Epithelial cell of esophagus (primary cell): Measurements from ENCODE around the gene TM9SF1.
"Not testable (repeated sequence)": the region's sequence is repeated elsewhere in the genome, so short reads cannot be mapped to it uniquely, and the experiment has no call there.

Experiments
- DNase-seq: peaks from one replicate; pipeline ENCODE4 v3.0.0; 2010; ENCODE audit warnings: low read depth
- H3K4me3 ChIP-seq: 2 replicates; pipeline ENCODE4 v1.5.1; 2011; ENCODE audit warnings: mild to moderate bottlenecking, low read length, control low read depth
- TF ChIP-seq, protein P1 (sequence below): IDR thresholded peaks from 2 replicates; pipeline ENCODE4 v1.5.1; 2011; ENCODE audit warnings: low read depth, mild to moderate bottlenecking, low read length, control low read depth, inconsistent platforms; ENCODE audit not compliant: insufficient read depth; ENCODE audit errors: missing control alignments

The TM9SF1 gene

DNA sequence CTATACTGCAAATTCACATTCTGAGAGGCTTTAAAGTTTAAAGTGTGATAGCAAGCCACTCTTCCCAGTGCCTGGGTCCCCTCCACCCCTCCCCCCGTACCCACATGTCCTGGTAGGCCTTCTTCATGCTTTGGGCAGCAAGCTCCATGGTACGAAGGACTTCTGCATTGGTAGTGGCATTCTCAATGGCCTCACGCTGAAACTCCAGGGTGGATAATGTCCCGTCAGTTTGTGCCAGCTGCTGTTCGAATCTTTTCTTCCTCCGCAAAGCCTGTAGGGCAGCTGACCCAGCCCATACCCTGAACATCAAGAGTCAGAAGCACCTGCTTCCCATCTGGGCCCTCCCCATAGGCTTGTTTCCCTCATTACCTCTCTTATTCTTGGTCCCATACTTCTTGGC, 16.1 kb upstream of the TM9SF1 start:
- no peak overlapping the region for H3K4me3 ChIP-seq
- TF ChIP-seq, protein P1, sequence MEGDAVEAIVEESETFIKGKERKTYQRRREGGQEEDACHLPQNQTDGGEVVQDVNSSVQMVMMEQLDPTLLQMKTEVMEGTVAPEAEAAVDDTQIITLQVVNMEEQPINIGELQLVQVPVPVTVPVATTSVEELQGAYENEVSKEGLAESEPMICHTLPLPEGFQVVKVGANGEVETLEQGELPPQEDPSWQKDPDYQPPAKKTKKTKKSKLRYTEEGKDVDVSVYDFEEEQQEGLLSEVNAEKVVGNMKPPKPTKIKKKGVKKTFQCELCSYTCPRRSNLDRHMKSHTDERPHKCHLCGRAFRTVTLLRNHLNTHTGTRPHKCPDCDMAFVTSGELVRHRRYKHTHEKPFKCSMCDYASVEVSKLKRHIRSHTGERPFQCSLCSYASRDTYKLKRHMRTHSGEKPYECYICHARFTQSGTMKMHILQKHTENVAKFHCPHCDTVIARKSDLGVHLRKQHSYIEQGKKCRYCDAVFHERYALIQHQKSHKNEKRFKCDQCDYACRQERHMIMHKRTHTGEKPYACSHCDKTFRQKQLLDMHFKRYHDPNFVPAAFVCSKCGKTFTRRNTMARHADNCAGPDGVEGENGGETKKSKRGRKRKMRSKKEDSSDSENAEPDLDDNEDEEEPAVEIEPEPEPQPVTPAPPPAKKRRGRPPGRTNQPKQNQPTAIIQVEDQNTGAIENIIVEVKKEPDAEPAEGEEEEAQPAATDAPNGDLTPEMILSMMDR: no peak
- DNase-seq: no peak

DNA sequence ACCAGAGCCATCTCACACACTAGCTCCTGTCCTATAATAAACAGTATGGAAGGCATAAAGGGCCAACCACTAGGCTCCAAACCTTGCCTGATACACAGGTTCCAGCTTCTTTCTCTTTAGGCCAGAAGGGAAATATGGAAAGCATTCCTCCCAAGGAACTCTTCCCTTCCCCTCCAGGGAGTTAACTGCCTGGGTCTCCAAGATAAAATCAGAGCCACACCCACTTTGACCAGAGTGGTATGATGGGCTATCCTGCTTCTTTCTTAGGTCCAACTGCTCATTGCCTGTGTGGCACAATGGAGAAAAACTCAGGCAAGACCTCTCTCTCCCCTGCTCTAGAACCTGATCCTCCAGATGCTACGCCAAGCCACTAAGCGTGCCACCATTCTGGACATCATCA, 12.4 kb upstream of the TM9SF1 start:
- TF ChIP-seq, protein P1: no peak
- H3K4me3 ChIP-seq: no peak overlapping the region
- DNase-seq: no peak

DNA sequence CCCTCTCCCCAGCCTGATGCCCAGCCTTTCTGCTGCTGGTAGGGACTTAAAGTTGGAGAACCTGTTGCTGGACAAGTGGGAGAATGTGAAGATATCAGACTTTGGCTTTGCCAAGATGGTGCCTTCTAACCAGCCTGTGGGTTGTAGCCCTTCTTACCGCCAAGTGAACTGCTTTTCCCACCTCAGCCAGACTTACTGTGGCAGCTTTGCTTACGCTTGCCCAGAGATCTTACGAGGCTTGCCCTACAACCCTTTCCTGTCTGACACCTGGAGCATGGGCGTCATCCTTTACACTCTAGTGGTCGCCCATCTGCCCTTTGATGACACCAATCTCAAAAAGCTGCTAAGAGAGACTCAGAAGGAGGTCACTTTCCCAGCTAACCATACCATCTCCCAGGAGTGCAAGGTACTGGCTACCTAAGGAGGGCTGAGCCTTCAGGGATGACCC, 11.9 kb upstream of the TM9SF1 start:
- TF ChIP-seq, protein P1: no peak
- DNase-seq: no peak
- H3K4me3 ChIP-seq: no peak overlapping the region

DNA sequence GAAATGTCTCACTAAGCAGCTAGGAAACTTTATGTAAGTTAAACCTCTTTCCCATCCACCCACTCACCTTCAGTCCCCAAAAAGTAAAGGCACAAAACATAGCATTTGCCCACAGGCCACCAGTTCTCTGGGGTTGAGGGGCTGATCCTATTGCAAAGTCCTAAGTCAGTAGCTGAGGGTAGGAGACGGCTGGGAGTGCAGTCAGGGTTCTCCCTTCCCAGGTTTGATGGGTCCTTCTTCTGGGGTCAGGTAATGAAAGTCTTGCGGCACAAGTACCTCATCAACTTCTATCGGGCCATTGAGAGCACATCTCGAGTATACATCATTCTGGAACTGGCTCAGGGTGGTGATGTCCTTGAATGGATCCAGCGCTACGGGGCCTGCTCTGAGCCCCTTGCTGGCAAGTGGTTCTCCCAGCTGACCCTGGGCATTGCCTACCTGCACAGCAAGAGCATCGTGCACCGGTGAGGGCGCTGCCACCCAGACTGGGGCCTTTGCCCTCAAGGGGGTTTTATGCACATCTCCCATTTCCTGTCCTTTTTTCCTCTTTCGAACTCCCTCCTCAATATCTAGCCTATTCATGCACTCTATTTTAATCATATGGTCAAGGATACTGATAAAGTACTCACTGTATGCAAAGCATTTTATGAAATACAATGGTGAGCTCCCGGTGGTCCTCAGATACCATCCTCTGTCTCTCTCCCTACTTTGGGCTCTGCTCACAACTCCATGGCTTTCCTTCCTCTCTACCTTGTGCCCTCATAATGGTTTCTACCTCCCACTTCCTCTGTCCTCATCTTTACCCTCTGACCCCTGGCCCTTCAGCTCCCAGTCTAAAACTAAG, 11.2 kb upstream of the TM9SF1 start:
- no peak overlapping the region for H3K4me3 ChIP-seq
- DNase-seq: no peak
- TF ChIP-seq, protein P1: no peak

DNA sequence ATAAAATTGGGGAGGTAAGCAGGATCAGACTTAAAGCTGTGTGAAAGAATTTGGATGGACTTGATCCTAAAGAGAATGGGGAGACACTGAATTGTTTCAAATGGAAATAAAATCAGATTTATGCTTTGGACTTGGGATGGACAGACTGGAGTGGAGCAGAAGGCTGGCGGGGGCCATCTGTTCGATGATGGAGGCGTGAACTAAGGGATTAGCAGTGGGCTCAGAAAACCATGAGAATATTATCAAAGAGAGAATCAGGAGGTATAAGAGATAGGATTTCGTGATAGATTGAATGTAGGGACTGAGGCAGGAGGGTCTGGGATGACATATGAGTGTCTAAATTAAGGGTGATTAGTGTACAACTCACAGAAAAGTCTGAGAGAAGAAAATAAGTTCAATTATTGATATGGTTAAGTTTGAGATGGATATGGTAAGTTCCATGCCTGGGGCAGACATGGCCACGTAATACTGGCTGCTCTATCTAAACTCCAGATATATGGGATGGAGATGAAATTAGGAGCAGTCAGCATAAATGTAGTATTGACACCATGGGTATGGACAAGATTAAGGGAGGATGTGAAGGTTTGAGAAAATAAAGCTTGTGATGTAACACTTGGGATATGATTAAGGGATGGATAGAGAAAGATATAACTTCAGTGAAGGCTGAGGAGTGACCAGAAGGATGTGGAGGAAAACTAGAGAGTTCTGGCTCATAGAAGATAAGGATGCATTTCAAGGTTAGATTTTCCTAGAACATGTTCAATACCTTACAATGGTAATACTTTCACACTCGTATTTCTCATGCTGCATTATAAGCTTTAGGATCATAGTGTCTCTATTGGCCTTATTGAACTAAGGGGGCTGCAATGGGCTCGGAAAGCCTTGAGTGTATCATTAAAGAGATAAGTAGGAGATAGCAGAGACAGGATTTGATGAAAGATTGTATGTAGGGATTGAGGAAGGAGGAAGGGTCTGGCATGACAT, 9.2 kb upstream of the TM9SF1 start:
- TF ChIP-seq, protein P1: no peak
- H3K4me3 ChIP-seq: no peak overlapping the region
- no peak for DNase-seq

DNA sequence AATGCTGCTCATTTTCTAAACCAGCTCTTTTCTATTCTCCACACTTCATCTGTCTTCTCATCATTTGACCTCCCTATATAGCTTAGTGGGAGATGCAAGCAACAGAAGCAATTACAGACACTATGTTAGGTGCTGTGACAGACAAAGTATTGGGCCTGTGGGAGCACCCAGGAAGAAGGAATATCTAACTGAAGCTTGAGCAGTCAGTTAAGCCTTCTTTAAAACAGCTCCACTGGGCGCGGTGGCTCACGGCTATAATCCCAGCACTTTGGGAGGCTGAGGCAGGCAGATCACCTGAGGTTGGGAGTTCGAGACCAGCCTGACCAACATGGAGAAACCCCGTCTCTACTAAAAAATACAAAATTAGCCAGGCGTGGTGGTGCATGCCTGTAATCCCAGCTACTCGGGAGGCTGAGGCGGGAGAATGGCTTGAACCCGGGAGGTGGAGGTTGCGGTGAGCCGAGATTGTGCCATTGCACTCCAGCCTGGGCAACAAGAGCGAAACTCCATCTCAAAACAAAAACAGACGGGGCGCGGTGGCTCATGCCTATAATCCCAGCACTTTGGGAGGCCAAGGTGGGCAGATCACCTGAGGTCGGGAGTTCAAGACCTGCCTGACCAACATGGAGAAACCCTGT, 8.1 kb upstream of the TM9SF1 start:
- DNase-seq, H3K4me3 ChIP-seq: not testable (repeated sequence)

DNA sequence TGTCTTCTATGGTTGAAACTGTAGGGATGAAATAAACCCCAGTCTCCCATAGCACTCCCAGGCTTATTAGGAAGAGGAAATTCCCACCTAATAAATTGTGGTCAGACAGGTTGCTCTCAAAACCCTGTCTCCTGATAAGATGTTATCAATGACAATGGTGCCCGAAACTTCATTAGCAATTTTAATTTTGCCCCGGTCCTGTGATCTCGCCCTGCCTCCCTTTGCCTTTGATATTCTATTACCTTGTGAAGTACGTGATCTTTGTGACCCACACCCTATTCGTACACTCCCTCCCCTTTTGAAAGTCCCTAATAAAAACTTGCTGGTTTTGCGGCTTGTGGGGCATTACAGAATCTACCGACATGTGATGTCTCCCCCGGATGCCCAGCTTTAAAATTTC, 7.3 kb upstream of the TM9SF1 start:
- not testable (repeated sequence) for DNase-seq, H3K4me3 ChIP-seq
